Esophagus squamous epithelium (tissue), 4 donors: ENCODE results near the gene MEOX1.

Experiments
- POLR2A ChIP-seq, 4 donors: fragments of 450-650 bp; IDR thresholded peaks; one replicate each; pipeline ENCODE4 v1.6.1; 2017; ENCODE audit warnings: antibody characterized with exemption in 4 of 4, mild to moderate bottlenecking in 4 of 4, moderate library complexity in 3 of 4
- TF ChIP-seq, protein P1 (sequence below), 6 experiments: fragments of 450-650 bp in 4 of 6; fragments of 200-600 bp in 2 of 6; sonication (generic) in 2 of 6; IDR thresholded peaks; one replicate each; pipeline ENCODE4 v1.5.1; 2016 to 2019; ENCODE audit warnings: antibody characterized with exemption in 6 of 6, mild to moderate bottlenecking in 4 of 6, moderate library complexity in 4 of 6

DNA sequence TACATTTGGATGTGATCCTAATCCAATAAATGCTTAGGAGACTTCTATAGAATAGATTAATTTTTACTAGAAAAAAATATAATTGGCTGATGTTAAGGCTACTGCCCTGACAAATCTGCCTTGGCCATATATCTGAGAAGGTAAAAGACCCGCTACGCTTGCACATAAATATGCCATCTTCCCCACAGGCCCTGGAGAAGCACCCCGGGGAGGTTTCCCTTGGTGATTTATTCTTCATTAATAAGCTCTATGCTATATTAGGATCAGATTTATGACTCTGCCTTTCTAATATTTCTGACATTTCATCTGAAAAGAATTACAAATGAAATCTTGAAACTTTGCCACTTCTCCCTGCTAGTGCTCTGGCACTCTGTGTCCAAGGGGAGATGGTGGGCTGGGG, 27.4 kb upstream of the MEOX1 start:
- TF ChIP-seq POLR2A (IDR thresholded peaks at IDR 0.05), result no peak
- TF ChIP-seq, protein P1, sequence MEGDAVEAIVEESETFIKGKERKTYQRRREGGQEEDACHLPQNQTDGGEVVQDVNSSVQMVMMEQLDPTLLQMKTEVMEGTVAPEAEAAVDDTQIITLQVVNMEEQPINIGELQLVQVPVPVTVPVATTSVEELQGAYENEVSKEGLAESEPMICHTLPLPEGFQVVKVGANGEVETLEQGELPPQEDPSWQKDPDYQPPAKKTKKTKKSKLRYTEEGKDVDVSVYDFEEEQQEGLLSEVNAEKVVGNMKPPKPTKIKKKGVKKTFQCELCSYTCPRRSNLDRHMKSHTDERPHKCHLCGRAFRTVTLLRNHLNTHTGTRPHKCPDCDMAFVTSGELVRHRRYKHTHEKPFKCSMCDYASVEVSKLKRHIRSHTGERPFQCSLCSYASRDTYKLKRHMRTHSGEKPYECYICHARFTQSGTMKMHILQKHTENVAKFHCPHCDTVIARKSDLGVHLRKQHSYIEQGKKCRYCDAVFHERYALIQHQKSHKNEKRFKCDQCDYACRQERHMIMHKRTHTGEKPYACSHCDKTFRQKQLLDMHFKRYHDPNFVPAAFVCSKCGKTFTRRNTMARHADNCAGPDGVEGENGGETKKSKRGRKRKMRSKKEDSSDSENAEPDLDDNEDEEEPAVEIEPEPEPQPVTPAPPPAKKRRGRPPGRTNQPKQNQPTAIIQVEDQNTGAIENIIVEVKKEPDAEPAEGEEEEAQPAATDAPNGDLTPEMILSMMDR (IDR thresholded peaks at IDR 0.05), result no peak
